GM12878 (cell line): ENCODE results near the gene CELSR2. TPM values are rescaled to one million over a fixed set of nuclear protein-coding genes. Genes with fewer than 3 reads are reported as not detected.

Experiments used
- ATAC-seq: fragments of 200-7000 bp; cut with Tn5 transposase; 3 replicates; pipeline ENCODE4 v1.9.1; 2020; ENCODE audit warnings: mild to moderate bottlenecking, moderate library complexity
- BruUV-seq: library from RNA; stranded (reverse); fragments of 400-500 nt; replicated peaks from 2 replicates; lab custom pipeline; 2021; lab: Mats Ljungman, UMichigan
- CTCF ChIA-PET: fragments of 300-600 bp; sonication (Branson Sonifier 250); formaldehyde crosslinking; extraction: SDS; loops from one replicate; lab custom pipeline; 2021; ENCODE audit warnings: inconsistent platforms; lab: Yijun Ruan, JAX
- POLR2A ChIA-PET: fragments of 350-600 bp; formaldehyde crosslinking; extraction: SDS; loops from one replicate; lab custom pipeline; 2021; ENCODE audit warnings: inconsistent platforms; lab: Charles Lee
- RAD21 ChIA-PET: fragments of 300-600 bp; sonication (Branson Sonifier 250); formaldehyde crosslinking; loops from one replicate; lab custom pipeline; 2023; ENCODE audit warnings: antibody characterized with exemption; ENCODE audit not compliant: unreplicated experiment; lab: Charles Lee
- SMC1A ChIA-PET: fragments of 300-600 bp; sonication (Branson Sonifier 250); formaldehyde crosslinking; loops from one replicate; lab custom pipeline; 2023; ENCODE audit not compliant: unreplicated experiment, uncharacterized antibody; lab: Charles Lee
- DNase-seq: peaks from one replicate; pipeline ENCODE4 v3.0.0-alpha.2; 2011; ENCODE audit warnings: low read depth, low spot score
- FAIRE-seq: peaks from 3 replicates; lab custom pipeline; 2011; peaks lifted over from hg19 to GRCh38; lab: Jason Lieb, UNC
- H2AFZ ChIP-seq: 2 replicates; pipeline ENCODE4 v1.6.0; 2011; ENCODE audit warnings: low read depth, low read length, control low read depth; ENCODE audit not compliant: control insufficient read depth
- H3K27ac ChIP-seq: 2 replicates; pipeline ENCODE4 v1.5.1; 2011; ENCODE audit warnings: control low read depth; ENCODE audit not compliant: control insufficient read depth, insufficient read depth
- H3K27me3 ChIP-seq, 2 experiments: replicated peaks in 1 of 2; 2 replicates each; pipeline versions ENCODE4 v1.6.0 to v1.6.1; 2011; ENCODE audit warnings: low read length in 1 of 2; ENCODE audit not compliant: control insufficient read depth in 2 of 2, insufficient read depth in 2 of 2
- H3K36me3 ChIP-seq, 2 experiments: 2 replicates each; pipeline ENCODE4 v1.5.1; 2011; ENCODE audit warnings: low read length in 1 of 2; ENCODE audit not compliant: control insufficient read depth in 2 of 2, insufficient read depth in 2 of 2
- H3K4me1 ChIP-seq: 2 replicates; pipeline ENCODE4 v1.6.1; 2011; ENCODE audit warnings: mild to moderate bottlenecking, low read length, moderate library complexity, mixed read lengths; ENCODE audit not compliant: control insufficient read depth, insufficient read depth
- H3K4me2 ChIP-seq: 2 replicates; pipeline ENCODE4 v1.6.0; 2011; ENCODE audit warnings: control low read depth; ENCODE audit not compliant: control insufficient read depth, insufficient read depth
- H3K4me3 ChIP-seq: fragments of 200-600 bp; sonication (generic); 2 replicates; pipeline ENCODE4 v1.5.1; 2016
- H3K79me2 ChIP-seq: 2 replicates; pipeline ENCODE4 v1.6.0; 2011; ENCODE audit warnings: low read length; ENCODE audit not compliant: control insufficient read depth, insufficient read depth
- H3K9ac ChIP-seq: 2 replicates; pipeline ENCODE4 v1.8.0; 2011; ENCODE audit warnings: low read length, control low read depth, mixed read lengths; ENCODE audit not compliant: control insufficient read depth, insufficient read depth
- H3K9me3 ChIP-seq: replicated peaks from 3 replicates; pipeline ENCODE4 v1.5.1; 2011; ENCODE audit warnings: mild to moderate bottlenecking, low read length; ENCODE audit not compliant: control insufficient read depth, insufficient read depth
- H4K20me1 ChIP-seq: 2 replicates; pipeline ENCODE4 v1.6.0; 2011; ENCODE audit not compliant: control insufficient read depth, insufficient read depth
- BACH1 ChIP-seq: fragments of 450-650 bp; IDR thresholded peaks from 2 replicates; pipeline ENCODE4 v1.6.1; 2017; ENCODE audit warnings: mild to moderate bottlenecking, borderline replicate concordance
- CBX5 ChIP-seq: sonication (generic); IDR thresholded peaks from 2 replicates; pipeline ENCODE4 v1.6.1; 2016; ENCODE audit warnings: low read depth, moderate library complexity, mild to moderate bottlenecking, inconsistent platforms
- CEBPB ChIP-seq, 2 experiments: fragments of 150-350 bp in 1 of 2; IDR thresholded peaks; 2 replicates each; pipeline ENCODE4 v1.6.1; 2012 to 2014; ENCODE audit warnings: low read depth in 2 of 2, low read length in 2 of 2, borderline replicate concordance in 1 of 2, inconsistent platforms in 1 of 2
- EP300 ChIP-seq, 2 experiments: fragments of 150-350 bp in 1 of 2; IDR thresholded peaks; 2 replicates each; pipeline ENCODE4 v1.6.1; 2011 to 2012; ENCODE audit warnings: low read depth in 2 of 2, low read length in 2 of 2, borderline replicate concordance in 1 of 2, improper control_type of control experiment in 1 of 2, inconsistent platforms in 1 of 2; ENCODE audit not compliant: control insufficient read depth in 1 of 2
- NFIC ChIP-seq: IDR thresholded peaks from 2 replicates; pipeline ENCODE4 v1.6.1; 2012; ENCODE audit warnings: low read depth, mild to moderate bottlenecking, inconsistent platforms, low read length, moderate library complexity
- NFYB ChIP-seq: IDR thresholded peaks from 2 replicates; pipeline ENCODE4 v1.6.1; 2011; ENCODE audit warnings: low read depth, mild to moderate bottlenecking, low read length, improper control_type of control experiment, moderate library complexity; ENCODE audit not compliant: insufficient read depth
- POLR2AphosphoS5 ChIP-seq: IDR thresholded peaks from 2 replicates; pipeline ENCODE4 v1.6.1; 2011; ENCODE audit warnings: mild to moderate bottlenecking, low read length, inconsistent platforms
- SIN3A ChIP-seq: IDR thresholded peaks from 2 replicates; pipeline ENCODE4 v1.6.1; 2012; ENCODE audit warnings: low read depth, low read length, improper control_type of control experiment
- ZBED1 ChIP-seq: IDR thresholded peaks from 2 replicates; pipeline ENCODE4 v1.6.1; 2016; ENCODE audit warnings: borderline replicate concordance
- WGBS: methylation state at CpG from one replicate; pipeline ENCODE4 v1.1.6; 2016; ENCODE audit warnings: low lambda C conversion rate; ENCODE audit not compliant: insufficient replicate concordance, insufficient coverage; ENCODE audit errors: missing lambda C conversion rate; 5-methylcytosine and 5-hydroxymethylcytosine counted together
- in situ Hi-C: fragments of 300-500 bp; cut with MboI; formaldehyde crosslinking; loops from 9 replicates; pipeline ENCODE4 v1.14.3; 2018; ENCODE audit warnings: mixed read lengths
- intact Hi-C: fragments of 100-400 bp; cut with micrococcal nuclease; formaldehyde crosslinking; loops from one replicate; pipeline ENCODE4 v1.14.2; 2022; ENCODE audit not compliant: unreplicated experiment
- polyA plus RNA-seq, 11 experiments: library from polyadenylated mRNA; depleted of rRNA in 4 of 11; unstranded in 6 of 11; stranded (reverse) in 5 of 11; fragments of >200 nt; fragmentation: Nextera tagmentation in 4 of 11; fragmentation: Illumina TruSeq in 1 of 11; extraction: Ambion mirVana in 4 of 11; extraction: Trizol in 1 of 11; gene quantifications; 1 replicate in 1 of 11; 2 replicates in 10 of 11; pipeline versions ENCODE4 v1.2.1 to v1.2.3, GENCODE V29; 2011 to 2016; ENCODE audit warnings: inconsistent platforms in 2 of 11, missing spikeins in 2 of 11, low read depth in 1 of 11
- total RNA-seq, 4 experiments: library from RNA; depleted of rRNA in 3 of 4; stranded (reverse); fragments of >200 nt in 3 of 4; fragmentation: Illumina TruSeq in 1 of 4; extraction: Trizol in 1 of 4; gene quantifications; 2 replicates each; pipeline versions ENCODE4 v1.2.1 to v1.2.3, GENCODE V29; 2013 to 2021
- TF ChIP-seq, protein P1 (sequence below): fragments of 450-650 bp; IDR thresholded peaks from 2 replicates; pipeline ENCODE4 v1.6.1; 2016; ENCODE audit warnings: mild to moderate bottlenecking

The CELSR2 gene
- total and polyA plus RNA-seq, 10 of the 15 experiments (the other 5 are each of a cell fraction or from before 2014, with no cell fraction given): under 0.01 to 0.15 (median 0.04) TPM; not detected in 2

DNA sequence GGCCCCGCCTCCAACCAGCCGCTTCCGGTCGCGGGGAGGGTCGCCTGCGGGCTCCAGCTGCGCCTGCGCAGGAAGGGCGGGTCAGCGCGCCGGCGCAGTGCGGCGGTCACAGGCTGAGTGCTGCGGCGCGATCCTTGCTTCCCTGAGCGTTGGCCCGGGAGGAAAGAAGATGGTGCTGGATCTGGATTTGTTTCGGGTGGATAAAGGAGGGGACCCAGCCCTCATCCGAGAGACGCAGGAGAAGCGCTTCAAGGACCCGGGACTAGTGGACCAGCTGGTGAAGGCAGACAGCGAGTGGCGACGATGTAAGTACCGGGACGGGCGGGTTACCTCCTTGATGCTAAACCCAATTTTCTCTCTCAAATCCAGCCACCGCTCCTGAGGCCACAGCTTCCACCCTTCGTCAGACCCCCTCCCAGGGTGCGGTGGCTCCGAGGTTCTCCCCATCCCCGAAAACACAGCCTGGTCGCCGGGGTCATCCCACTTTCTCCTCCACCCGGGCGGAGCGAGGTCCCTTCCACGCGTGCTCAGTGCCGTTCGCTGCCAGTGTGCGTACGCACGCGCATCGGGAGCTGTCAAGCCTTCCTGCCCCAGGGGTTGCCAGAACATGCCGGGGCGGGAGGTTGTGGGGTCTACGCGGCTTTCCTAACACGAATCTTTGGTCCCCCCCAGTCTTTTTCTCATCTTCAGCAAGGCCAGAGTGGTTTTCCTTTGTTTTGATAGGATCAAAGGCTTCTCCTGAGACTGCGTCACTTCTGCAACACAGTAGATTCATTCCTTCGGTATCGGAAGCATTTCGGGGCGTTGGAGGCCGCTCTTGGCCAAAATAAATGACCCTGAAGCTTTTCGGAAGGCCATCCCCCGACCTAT, 35.3 kb upstream of the CELSR2 start, which contains the start of gene SARS1 (continued):
- TF ChIP-seq CBX5 (no peak), EP300 (IDR thresholded peaks at IDR 0.05; ENCODE audit: borderline replicate concordance in 1 of 2, control insufficient read depth in 1 of 2, low read depth in 2 of 2, low read length in 2 of 2) (0 out of 4 replicates have a peak, but pooled peaks of 1 of the 2 experiments have one; percentile 13), SIN3A (peak; percentile 91)

DNA sequence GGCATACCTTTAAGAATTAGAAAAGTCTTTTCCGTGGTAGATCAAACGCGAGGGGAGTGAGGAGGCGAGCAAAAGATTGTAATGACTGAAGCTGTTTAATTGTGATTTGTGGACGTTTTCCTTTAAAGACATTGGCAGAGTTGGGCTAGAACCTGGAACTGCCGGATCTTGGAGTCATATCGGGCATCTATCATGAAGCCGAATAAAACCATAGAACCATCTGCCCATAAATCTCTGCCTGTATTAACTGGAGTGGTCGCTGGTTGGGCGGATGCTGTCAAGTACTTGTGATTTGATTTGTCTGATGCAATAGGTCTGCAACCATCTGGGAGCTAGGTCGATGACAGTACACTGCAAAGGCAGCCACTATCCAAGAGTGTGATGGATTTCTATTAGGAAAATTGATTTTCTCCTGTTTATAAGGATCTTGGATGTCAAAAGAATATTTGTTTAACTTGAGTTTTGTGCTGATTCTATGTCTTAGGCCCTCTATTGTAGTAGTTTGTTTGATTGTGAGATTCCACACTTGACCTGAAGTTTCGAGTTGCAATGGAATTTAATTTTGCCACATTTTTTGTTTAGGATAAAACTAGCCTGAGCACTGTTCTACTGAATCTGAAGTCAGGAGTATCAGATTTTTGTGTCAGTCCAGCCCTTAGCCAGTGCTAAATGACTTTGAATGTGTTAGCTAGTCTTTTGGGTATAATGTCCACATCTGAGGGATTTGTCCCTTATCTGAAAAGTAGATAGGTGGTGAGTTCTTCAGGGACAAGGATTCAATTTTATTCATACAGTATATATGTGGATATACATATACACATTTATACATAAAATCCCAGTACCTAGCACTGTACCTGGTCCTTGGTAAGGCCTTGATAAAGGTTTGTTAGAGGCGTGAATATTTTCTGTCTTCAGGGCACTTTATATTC, 34.4 kb upstream of the CELSR2 start:
- H3K4me3 ChIP-seq: peak overlapping the region; percentile 89

More for the DNA sequence above, 34.4 kb upstream of the CELSR2 start:
- H3K9ac ChIP-seq: peak overlapping the region; percentile 84
- H3K27ac ChIP-seq: peak overlapping the region; percentile 88
- BruUV-seq: TSS peak; percentile 77
- SMC1A ChIA-PET: interaction anchor here (0.6 to 1.7 kb wide), 9 partner anchors 12 to 328 kb away, joined by 3 to 6 read pairs (median 3); no protein-coding TSS in a partner anchor
- no peaks in the 10 kb centered on the region for H3K9me3 ChIP-seq
- POLR2A ChIA-PET: interaction anchor here (0.5 to 2.4 kb wide), 9 partner anchors 9 to 210 kb away, joined by 3 to 10 read pairs (median 4); partner anchors contain the start of gene TMEM167B
- H3K36me3 ChIP-seq: no peaks in the 10 kb centered on the region; a peak in 1 of 4 replicates
- RAD21 ChIA-PET: interaction anchor here (1.2 to 2.0 kb wide), 2 partner anchors 9 to 13 kb away, joined by 4 to 10 read pairs; no protein-coding TSS in a partner anchor
- 9% methylated on average over 13 of the region's 13 CpGs for WGBS
- in situ Hi-C loops (no loop called here), intact Hi-C loops (no loop called here)
- TF ChIP-seq, protein P1, sequence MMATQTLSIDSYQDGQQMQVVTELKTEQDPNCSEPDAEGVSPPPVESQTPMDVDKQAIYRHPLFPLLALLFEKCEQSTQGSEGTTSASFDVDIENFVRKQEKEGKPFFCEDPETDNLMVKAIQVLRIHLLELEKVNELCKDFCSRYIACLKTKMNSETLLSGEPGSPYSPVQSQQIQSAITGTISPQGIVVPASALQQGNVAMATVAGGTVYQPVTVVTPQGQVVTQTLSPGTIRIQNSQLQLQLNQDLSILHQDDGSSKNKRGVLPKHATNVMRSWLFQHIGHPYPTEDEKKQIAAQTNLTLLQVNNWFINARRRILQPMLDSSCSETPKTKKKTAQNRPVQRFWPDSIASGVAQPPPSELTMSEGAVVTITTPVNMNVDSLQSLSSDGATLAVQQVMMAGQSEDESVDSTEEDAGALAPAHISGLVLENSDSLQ: peak; percentile 38
- TF ChIP-seq POLR2AphosphoS5: 0 out of 2 replicates have a peak, but pooled peaks have one; percentile 8
- TF ChIP-seq CEBPB (IDR thresholded peaks at IDR 0.05; ENCODE audit: borderline replicate concordance in 1 of 2, low read depth in 2 of 2, low read length in 2 of 2): peak in 1 of 2 experiments; percentile 96; a peak in 2 of 4 replicates
- TF ChIP-seq BACH1: no peak
- 0 out of 2 replicates have a peak, but pooled peaks have one; percentile 36 for TF ChIP-seq ZBED1
- no peak for TF ChIP-seq NFIC
- peak; percentile 24; the same call in 1 of the 2 replicates for TF ChIP-seq NFYB
- peak; percentile 69 for ATAC-seq
- H3K79me2 ChIP-seq: peaks cover 51% of the 10 kb centered on the region
- peak; percentile 66 for FAIRE-seq
- peak overlapping the region; percentile 97 for H2AFZ ChIP-seq
- H3K4me1 ChIP-seq: no peaks in the 10 kb centered on the region
- peak overlapping the region; percentile 95 for H3K4me2 ChIP-seq
- no peaks in the 10 kb centered on the region for H4K20me1 ChIP-seq
- no peaks in the 10 kb centered on the region for H3K27me3 ChIP-seq
- peak; percentile 25 for DNase-seq
- CTCF ChIA-PET: interaction anchor here (0.9 to 3.9 kb wide), 12 partner anchors 12 to 425 kb away, joined by 3 to 13 read pairs (median 3); no protein-coding TSS in a partner anchor
